Inflammatory macrophage treated with lipopolysaccharide for 4 hours (primary cell): Measurements from ENCODE around the gene EHHADH.

ENCODE experiments used
- DNase-seq: peaks from one replicate; pipeline ENCODE4 v3.0.0-alpha.2; 2020

Gene EHHADH

GRCh38 chr3:185188816-185189215, 65.0 kb downstream of the EHHADH start:
- DNase-seq, result no peak

GRCh38 chr3:185187391-185187790, 66.5 kb downstream of the EHHADH start:
- no peak for DNase-seq

GRCh38 chr3:185176750-185177359, 77.0 kb downstream of the EHHADH start:
- peak; percentile 43 for DNase-seq

GRCh38 chr3:185175370-185175987, 78.4 kb downstream of the EHHADH start:
- peak; percentile 38 for DNase-seq

- no peak for DNase-seq
Observed at GRCh38 chr3:185172086-185173049, 81.5 kb downstream of the EHHADH start.

GRCh38 chr3:185164428-185165217, 89.2 kb downstream of the EHHADH start:
- no peak for DNase-seq

- no peak for DNase-seq
Observed at GRCh38 chr3:185162634-185163033, 91.2 kb downstream of the EHHADH start.

- no peak for DNase-seq
Observed at GRCh38 chr3:185161761-185162160, 92.1 kb downstream of the EHHADH start.

- DNase-seq, result no peak
Observed at GRCh38 chr3:185157347-185157746, 96.5 kb downstream of the EHHADH start.

- no peak for DNase-seq
Observed at GRCh38 chr3:185155678-185156077, 98.2 kb downstream of the EHHADH start.

GRCh38 chr3:185153861-185154629, 99.8 kb downstream of the EHHADH start:
- DNase-seq, result no peak

GRCh38 chr3:185153171-185153771, 100.6 kb downstream of the EHHADH start:
- DNase-seq, result no peak

- peak; percentile 23 for DNase-seq
Observed at GRCh38 chr3:185152410-185153170, 101.3 kb downstream of the EHHADH start, which contains the start of gene C3orf70. C3orf70 (minus strand) TSS chr3:185153060; CDS start chr3:185152823, 237 bp downstream.

GRCh38 chr3:185151964-185152409, 101.9 kb downstream of the EHHADH start:
- DNase-seq, result peak; percentile 6

GRCh38 chr3:185151101-185151963, 102.5 kb downstream of the EHHADH start:
- no peak for DNase-seq

- DNase-seq, result no peak
Observed at GRCh38 chr3:185150561-185150960, 103.3 kb downstream of the EHHADH start.

- no peak for DNase-seq
Observed at GRCh38 chr3:185149591-185149990, 104.3 kb downstream of the EHHADH start.

GRCh38 chr3:185145511-185145910, 108.3 kb downstream of the EHHADH start:
- no peak for DNase-seq

GRCh38 chr3:185144784-185145183, 109.1 kb downstream of the EHHADH start:
- no peak for DNase-seq
